ENCODE data around the gene ZBTB7C.

DNA sequence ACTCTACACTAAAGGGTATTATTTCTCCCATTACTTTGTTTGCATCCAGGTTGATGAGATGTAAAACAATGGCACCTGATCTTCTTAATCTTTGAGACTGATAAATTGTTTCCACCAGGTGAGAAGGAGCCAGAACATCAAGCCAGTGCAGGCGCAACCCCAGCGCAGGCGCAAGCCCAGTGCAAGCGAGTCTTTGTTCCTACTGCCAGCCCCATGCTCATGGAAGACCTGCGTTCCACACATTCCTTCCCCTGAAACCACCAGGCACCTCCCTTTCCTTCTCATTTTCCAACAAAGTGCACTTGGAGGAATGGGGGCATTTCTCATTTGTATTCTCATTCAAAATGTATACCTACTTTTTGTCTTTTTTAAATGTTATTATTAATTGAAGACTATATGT is 290.0 kb downstream of the ZBTB7C start:
- no peak for TF ChIP-seq YY1 (IDR thresholded peaks at IDR 0.05; ENCODE audit: insufficient read depth, insufficient read length)
- no peak for TF ChIP-seq SUZ12 (IDR thresholded peaks at IDR 0.05; ENCODE audit: extremely low read depth, insufficient read depth, insufficient read length)
- no peak for TF ChIP-seq ZNF274 (IDR thresholded peaks at IDR 0.05; ENCODE audit: low read depth, low read length)

Data from NT2/D1 (cell line).